Measurements from ENCODE around the gene DSN1. TPM values are rescaled to one million over a fixed set of nuclear protein-coding genes. Genes with fewer than 3 reads are reported as not detected.

Gene DSN1
- total RNA-seq, 2 donors from 2014 or later, result 1.8 to 5.6 TPM

GRCh38 chr20:36736451-36737182, 36.9 kb downstream of the DSN1 start:
- Histone ChIP-seq H3K4me3 (no peak overlapping the region), H3K27me3 (no peaks in the 10 kb centered on the region), H3K27ac (no peak overlapping the region), H3K9me3 (no peaks in the 10 kb centered on the region), H3K36me3 (replicated peaks in 1 of 2; ENCODE audit: insufficient read depth in 1 of 2, low read depth in 2 of 2) (no peaks in the 10 kb centered on the region), H3K4me1 (no peaks in the 10 kb centered on the region)
- intact Hi-C loops (cut with DNase I), result no loop called here
- DNase-seq, result no peak
- WGBS, 2 donors, result 89 to 92% methylated on average over 3 of the region's 3 CpGs
- TF ChIP-seq CTCF (IDR thresholded peaks at IDR 0.05) (no peak), POLR2A (IDR thresholded peaks at IDR 0.05) (no peak)
- no peak for ATAC-seq

- WGBS, 2 donors, result 100% methylated on average over 1 of the region's 1 CpG
- no peaks in the 10 kb centered on the region for H3K4me1 ChIP-seq
- no peak overlapping the region for H3K4me3 ChIP-seq
- no peaks in the 10 kb centered on the region for H3K36me3 ChIP-seq (replicated peaks in 1 of 2; ENCODE audit: insufficient read depth in 1 of 2, low read depth in 2 of 2)
- ATAC-seq (no peak), DNase-seq (no peak)
- intact Hi-C loops (cut with DNase I), result no loop called here
- no peak overlapping the region for H3K27ac ChIP-seq
- no peaks in the 10 kb centered on the region for H3K27me3 ChIP-seq
- no peaks in the 10 kb centered on the region for H3K9me3 ChIP-seq
- TF ChIP-seq CTCF (IDR thresholded peaks at IDR 0.05), result no peak
- TF ChIP-seq POLR2A (IDR thresholded peaks at IDR 0.05), result no peak
These were observed 41.1 kb downstream of the DSN1 start for GRCh38 chr20:36732456-36732855.

- Histone ChIP-seq H3K27me3 (no peaks in the 10 kb centered on the region), H3K4me3 (no peak overlapping the region), H3K9me3 (no peaks in the 10 kb centered on the region), H3K27ac (no peak overlapping the region), H3K4me1 (no peaks in the 10 kb centered on the region), H3K36me3 (replicated peaks in 1 of 2; ENCODE audit: insufficient read depth in 1 of 2, low read depth in 2 of 2) (no peaks in the 10 kb centered on the region)
- TF ChIP-seq CTCF (IDR thresholded peaks at IDR 0.05) (no peak), POLR2A (IDR thresholded peaks at IDR 0.05) (no peak)
- 56 to 79% methylated on average over 3 of the region's 3 CpGs for WGBS, 2 donors
- no peak for ATAC-seq
- DNase-seq, result no peak
- intact Hi-C loops (cut with DNase I), result no loop called here
These were observed 44.6 kb downstream of the DSN1 start for GRCh38 chr20:36728986-36729385.

- H3K9me3 ChIP-seq, result no peaks in the 10 kb centered on the region
- no peak for TF ChIP-seq CTCF (IDR thresholded peaks at IDR 0.05)
- TF ChIP-seq POLR2A (IDR thresholded peaks at IDR 0.05), result no peak
- H3K4me3 ChIP-seq, result no peak overlapping the region
- H3K4me1 ChIP-seq, result no peaks in the 10 kb centered on the region
- intact Hi-C loops (cut with DNase I), result no loop called here
- no peak overlapping the region for H3K27ac ChIP-seq
- 93 to 97% methylated on average over 3 of the region's 3 CpGs for WGBS, 2 donors
- H3K27me3 ChIP-seq, result no peaks in the 10 kb centered on the region
- no peak for DNase-seq
- H3K36me3 ChIP-seq (replicated peaks in 1 of 2; ENCODE audit: insufficient read depth in 1 of 2, low read depth in 2 of 2), result no peaks in the 10 kb centered on the region
- ATAC-seq, result no peak
These were observed 47.4 kb downstream of the DSN1 start for GRCh38 chr20:36726168-36726567.

GRCh38 chr20:36720510-36720909, 53.1 kb downstream of the DSN1 start:
- TF ChIP-seq CTCF (IDR thresholded peaks at IDR 0.05) (no peak), POLR2A (IDR thresholded peaks at IDR 0.05) (no peak)
- intact Hi-C loops (cut with DNase I), result no loop called here
- H3K9me3 ChIP-seq, result no peaks in the 10 kb centered on the region

More at GRCh38 chr20:36720510-36720909, 53.1 kb downstream of the DSN1 start:
- Histone ChIP-seq H3K27me3 (no peaks in the 10 kb centered on the region), H3K36me3 (replicated peaks in 1 of 2; ENCODE audit: insufficient read depth in 1 of 2, low read depth in 2 of 2) (no peaks in the 10 kb centered on the region), H3K4me3 (no peak overlapping the region), H3K27ac (no peak overlapping the region), H3K4me1 (no peaks in the 10 kb centered on the region)
- ATAC-seq, result no peak
- no peak for DNase-seq
- WGBS, 2 donors, result 88 to 97% methylated on average over 3 of the region's 3 CpGs

Data from body of pancreas (tissue), 4 donors.